Activated naive CD8-positive, alpha-beta T cell treated with anti-CD3 and anti-CD28 coated beads, Interleukin-2, amount 10 ng/mL, durations not matched to agents 7 days and 5 days (primary cell): ENCODE data around the gene PROSER3. TPM values are rescaled to one million over a fixed set of nuclear protein-coding genes. Genes with fewer than 3 reads are reported as not detected.

Experiments used
- ATAC-seq: fragments of 150-1000 bp; cut with Tn5 transposase; one replicate; pipeline ENCODE4 v1.10.0; 2021; ENCODE audit warnings: low read depth, moderate library complexity
- POLR2A ChIA-PET: fragments of 350-600 bp; sonication (Branson Sonifier 250); formaldehyde crosslinking; loops from one replicate; lab custom pipeline; 2021; ENCODE audit warnings: antibody characterized with exemption; lab: Charles Lee
- DNase-seq: peaks from one replicate; pipeline ENCODE4 v3.0.0; 2021
- H3K27ac Mint-ChIP-seq: one replicate; pipeline ENCODE4 v1.8.0; 2022; ENCODE audit warnings: mild to moderate bottlenecking, mixed read lengths
- H3K27me3 Mint-ChIP-seq: one replicate; pipeline ENCODE4 v1.8.0; 2022; ENCODE audit warnings: mild to moderate bottlenecking, moderate library complexity, mixed read lengths
- H3K36me3 Mint-ChIP-seq: one replicate; pipeline ENCODE4 v1.8.0; 2021; ENCODE audit warnings: mild to moderate bottlenecking, mixed read lengths
- H3K4me1 Mint-ChIP-seq: one replicate; pipeline ENCODE4 v1.8.0; 2021; ENCODE audit warnings: mixed read lengths
- H3K4me3 Mint-ChIP-seq: one replicate; pipeline ENCODE4 v1.8.0; 2022; ENCODE audit warnings: mild to moderate bottlenecking, moderate library complexity, mixed read lengths
- H3K9me3 Mint-ChIP-seq: one replicate; pipeline ENCODE4 v1.8.0; 2021; ENCODE audit warnings: mixed read lengths
- total RNA-seq, 2 experiments: library from RNA; stranded (reverse); gene quantifications; one replicate each; pipeline ENCODE4 v1.2.3, GENCODE V29; 2021

PROSER3 gene
- total RNA-seq, 2 experiments from 2014 or later = 53.0 to 59.9 TPM

DNA sequence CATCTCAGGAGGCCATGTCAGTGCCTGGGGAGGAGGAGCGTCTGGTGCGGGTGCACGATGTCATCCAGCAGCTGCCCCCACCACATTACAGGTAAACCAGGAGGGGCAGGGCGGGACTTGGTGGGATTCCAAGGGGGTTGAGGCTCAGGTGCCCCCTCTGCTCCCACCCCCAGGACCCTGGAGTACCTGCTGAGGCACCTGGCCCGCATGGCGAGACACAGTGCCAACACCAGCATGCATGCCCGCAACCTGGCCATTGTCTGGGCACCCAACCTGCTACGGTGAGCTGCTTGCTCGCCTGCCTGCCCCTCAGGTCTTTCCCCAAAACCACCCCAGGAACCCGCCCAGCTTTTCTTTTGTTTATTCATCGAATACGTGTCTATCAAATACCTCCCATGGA, 24.6 kb downstream of the PROSER3 start:
- Mint-ChIP-seq H3K27me3 (no peaks in the 10 kb centered on the region), H3K4me1 (peaks cover 8% of the 10 kb centered on the region), H3K4me3 (no peak overlapping the region), H3K27ac (no peak overlapping the region), H3K36me3 (peaks cover 10% of the 10 kb centered on the region), H3K9me3 (no peaks in the 10 kb centered on the region)
- ATAC-seq = no peak
- no peak for DNase-seq
- POLR2A ChIA-PET = no interaction called here

DNA sequence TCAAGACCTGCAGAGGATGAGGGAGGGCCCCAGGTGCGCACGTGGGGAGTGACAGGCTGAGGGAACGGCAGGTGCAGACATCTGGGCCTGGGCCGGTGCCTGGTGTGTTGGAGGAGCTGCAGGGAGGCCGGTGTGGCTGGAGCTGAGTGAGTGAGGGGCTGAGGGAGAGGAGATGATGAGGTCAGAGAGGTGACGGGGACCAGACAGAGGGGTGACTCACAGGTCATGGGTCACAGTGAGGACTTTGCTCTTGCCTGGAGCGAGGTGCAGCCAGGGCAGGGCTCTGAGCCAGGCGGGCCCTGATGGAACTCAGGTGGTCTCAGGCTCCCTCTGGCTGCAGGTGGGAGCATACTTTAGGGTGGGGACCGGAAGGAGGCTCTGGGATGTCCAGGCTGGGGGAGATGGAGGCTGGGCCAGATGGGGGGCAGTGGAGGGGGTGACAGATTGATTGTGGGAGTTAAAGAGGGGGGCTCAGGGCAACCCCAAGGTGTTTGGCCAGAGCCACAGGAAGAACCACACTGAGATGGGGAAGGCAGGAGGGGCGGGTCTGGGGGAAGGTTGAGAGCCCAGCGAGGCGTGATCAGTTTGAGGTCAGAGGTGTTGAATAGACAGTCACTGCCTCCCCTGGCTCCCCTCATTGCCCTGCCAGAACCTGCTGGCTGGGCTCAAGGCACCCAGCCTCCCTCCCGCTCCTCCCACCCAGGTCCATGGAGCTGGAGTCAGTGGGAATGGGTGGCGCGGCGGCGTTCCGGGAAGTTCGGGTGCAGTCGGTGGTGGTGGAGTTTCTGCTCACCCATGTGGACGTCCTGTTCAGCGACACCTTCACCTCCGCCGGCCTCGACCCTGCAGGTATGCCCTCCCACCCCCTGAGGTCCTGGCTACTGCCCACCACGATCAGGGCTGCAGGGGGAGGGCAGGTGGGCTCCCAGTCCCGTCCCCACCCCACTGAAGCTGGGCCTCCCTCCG, 25.8 kb downstream of the PROSER3 start:
- POLR2A ChIA-PET = no interaction called here
- peaks cover 8% of the 10 kb centered on the region for H3K4me1 Mint-ChIP-seq
- H3K27me3 Mint-ChIP-seq = no peaks in the 10 kb centered on the region
- H3K9me3 Mint-ChIP-seq = no peaks in the 10 kb centered on the region
- no peak for DNase-seq
- H3K27ac Mint-ChIP-seq = no peak overlapping the region
- no peak overlapping the region for H3K4me3 Mint-ChIP-seq
- no peak for ATAC-seq
- H3K36me3 Mint-ChIP-seq = peaks cover 9% of the 10 kb centered on the region

DNA sequence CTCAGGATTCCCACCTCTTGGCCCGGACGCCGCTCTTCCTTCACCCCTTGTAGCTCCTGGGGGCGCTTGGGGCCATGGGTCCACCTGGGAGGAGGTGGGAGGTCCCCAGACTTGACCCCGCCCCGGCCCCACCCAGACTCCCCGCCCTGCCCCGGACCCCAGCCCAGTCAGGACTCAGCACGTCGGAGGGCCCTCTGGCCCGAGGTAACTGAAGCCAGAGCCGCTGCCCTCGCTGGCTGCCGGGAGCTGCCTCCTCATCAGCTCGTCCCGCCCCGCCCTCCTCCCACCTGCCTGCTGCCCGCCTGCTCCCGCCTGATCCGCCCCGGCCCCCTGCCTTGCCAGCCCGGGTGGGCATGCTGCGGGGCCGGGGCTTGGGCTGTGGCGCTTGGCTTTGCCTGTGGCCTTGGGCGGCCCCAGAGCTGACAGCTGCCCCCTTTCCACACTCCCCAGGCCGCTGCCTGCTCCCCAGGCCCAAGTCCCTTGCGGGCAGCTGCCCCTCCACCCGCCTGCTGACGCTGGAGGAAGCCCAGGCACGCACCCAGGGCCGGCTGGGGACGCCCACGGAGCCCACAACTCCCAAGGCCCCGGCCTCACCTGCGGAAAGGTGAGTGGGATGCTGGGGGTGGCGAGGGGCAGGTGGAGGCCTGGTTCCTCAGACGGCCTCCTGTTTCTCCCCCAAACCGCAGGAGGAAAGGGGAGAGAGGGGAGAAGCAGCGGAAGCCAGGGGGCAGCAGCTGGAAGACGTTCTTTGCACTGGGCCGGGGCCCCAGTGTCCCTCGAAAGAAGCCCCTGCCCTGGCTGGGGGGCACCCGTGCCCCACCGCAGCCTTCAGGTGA, 26.7 kb downstream of the PROSER3 start:
- no peak overlapping the region for H3K27ac Mint-ChIP-seq
- no peak overlapping the region for H3K4me3 Mint-ChIP-seq
- peaks cover 9% of the 10 kb centered on the region for H3K36me3 Mint-ChIP-seq
- H3K27me3 Mint-ChIP-seq = no peaks in the 10 kb centered on the region
- DNase-seq = no peak
- peaks cover 6% of the 10 kb centered on the region for H3K4me1 Mint-ChIP-seq
- no peaks in the 10 kb centered on the region for H3K9me3 Mint-ChIP-seq
- POLR2A ChIA-PET = no interaction called here
- ATAC-seq = no peak

DNA sequence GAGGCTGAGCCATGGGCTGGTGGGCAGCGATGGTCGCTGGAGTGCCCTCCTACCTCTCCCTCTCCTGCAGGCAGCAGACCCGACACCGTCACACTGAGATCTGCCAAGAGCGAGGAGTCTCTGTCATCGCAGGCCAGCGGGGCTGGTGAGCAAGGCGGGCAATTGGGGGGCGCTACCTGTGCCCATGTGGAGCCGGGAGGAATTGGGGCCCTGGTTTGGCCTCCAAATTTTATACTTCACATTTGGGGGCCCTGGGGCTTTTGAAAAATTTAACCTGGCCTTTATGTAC, 27.3 kb downstream of the PROSER3 start:
- POLR2A ChIA-PET = interaction anchor here (1.0 kb wide), 1 partner anchor 9 kb away, joined by 3 read pairs; no protein-coding TSS in a partner anchor
- Mint-ChIP-seq H3K27me3 (no peaks in the 10 kb centered on the region), H3K9me3 (no peaks in the 10 kb centered on the region), H3K4me3 (no peak overlapping the region), H3K27ac (no peak overlapping the region), H3K4me1 (peaks cover 6% of the 10 kb centered on the region), H3K36me3 (peaks cover 9% of the 10 kb centered on the region)
- DNase-seq = no peak
- no peak for ATAC-seq

DNA sequence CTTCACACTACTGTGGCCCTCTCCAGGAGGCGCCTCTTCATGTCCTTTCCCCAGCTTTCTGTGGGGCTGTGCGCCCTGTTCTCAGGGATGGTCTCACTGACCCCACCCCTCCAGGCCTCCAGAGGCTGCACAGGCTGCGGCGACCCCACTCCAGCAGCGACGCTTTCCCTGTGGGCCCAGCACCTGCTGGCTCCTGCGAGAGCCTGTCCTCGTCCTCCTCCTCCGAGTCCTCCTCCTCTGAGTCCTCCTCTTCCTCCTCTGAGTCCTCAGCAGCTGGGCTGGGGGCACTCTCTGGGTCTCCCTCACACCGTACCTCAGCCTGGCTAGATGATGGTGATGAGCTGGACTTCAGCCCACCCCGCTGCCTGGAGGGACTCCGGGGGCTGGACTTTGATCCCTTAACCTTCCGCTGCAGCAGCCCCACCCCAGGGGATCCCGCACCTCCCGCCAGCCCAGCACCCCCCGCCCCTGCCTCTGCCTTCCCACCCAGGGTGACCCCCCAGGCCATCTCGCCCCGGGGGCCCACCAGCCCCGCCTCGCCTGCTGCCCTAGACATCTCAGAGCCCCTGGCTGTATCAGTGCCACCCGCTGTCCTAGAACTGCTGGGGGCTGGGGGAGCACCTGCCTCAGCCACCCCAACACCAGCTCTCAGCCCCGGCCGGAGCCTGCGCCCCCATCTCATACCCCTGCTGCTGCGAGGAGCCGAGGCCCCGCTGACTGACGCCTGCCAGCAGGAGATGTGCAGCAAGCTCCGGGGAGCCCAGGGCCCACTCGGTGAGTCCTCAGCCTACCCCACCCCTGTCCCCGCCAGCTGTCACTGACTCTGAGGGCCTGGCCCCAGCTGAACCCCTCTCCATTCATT, 28.6 kb downstream of the PROSER3 start:
- ATAC-seq = no peak
- Mint-ChIP-seq H3K9me3 (no peaks in the 10 kb centered on the region), H3K36me3 (peaks cover 6% of the 10 kb centered on the region), H3K27me3 (no peaks in the 10 kb centered on the region), H3K4me3 (no peak overlapping the region), H3K4me1 (peaks cover 6% of the 10 kb centered on the region), H3K27ac (no peak overlapping the region)
- POLR2A ChIA-PET = interaction anchor here (1.0 kb wide), 1 partner anchor 10 kb away, joined by 3 read pairs; no protein-coding TSS in a partner anchor
- DNase-seq = no peak

DNA sequence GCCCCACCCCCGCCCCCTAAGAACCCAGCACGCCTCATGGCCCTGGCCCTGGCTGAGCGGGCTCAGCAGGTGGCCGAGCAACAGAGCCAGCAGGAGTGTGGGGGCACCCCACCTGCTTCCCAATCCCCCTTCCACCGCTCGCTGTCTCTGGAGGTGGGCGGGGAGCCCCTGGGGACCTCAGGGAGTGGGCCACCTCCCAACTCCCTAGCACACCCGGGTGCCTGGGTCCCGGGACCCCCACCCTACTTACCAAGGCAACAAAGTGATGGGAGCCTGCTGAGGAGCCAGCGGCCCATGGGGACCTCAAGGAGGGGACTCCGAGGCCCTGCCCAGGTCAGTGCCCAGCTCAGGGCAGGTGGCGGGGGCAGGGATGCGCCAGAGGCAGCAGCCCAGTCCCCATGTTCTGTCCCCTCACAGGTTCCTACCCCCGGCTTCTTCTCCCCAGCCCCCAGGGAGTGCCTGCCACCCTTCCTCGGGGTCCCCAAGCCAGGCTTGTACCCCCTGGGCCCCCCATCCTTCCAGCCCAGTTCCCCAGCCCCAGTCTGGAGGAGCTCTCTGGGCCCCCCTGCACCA, 29.3 kb downstream of the PROSER3 start:
- Mint-ChIP-seq H3K4me3 (no peak overlapping the region), H3K27me3 (no peaks in the 10 kb centered on the region), H3K27ac (no peak overlapping the region), H3K4me1 (peaks cover 6% of the 10 kb centered on the region), H3K36me3 (peaks cover 6% of the 10 kb centered on the region), H3K9me3 (no peaks in the 10 kb centered on the region)
- POLR2A ChIA-PET = no interaction called here
- DNase-seq = no peak
- no peak for ATAC-seq

DNA sequence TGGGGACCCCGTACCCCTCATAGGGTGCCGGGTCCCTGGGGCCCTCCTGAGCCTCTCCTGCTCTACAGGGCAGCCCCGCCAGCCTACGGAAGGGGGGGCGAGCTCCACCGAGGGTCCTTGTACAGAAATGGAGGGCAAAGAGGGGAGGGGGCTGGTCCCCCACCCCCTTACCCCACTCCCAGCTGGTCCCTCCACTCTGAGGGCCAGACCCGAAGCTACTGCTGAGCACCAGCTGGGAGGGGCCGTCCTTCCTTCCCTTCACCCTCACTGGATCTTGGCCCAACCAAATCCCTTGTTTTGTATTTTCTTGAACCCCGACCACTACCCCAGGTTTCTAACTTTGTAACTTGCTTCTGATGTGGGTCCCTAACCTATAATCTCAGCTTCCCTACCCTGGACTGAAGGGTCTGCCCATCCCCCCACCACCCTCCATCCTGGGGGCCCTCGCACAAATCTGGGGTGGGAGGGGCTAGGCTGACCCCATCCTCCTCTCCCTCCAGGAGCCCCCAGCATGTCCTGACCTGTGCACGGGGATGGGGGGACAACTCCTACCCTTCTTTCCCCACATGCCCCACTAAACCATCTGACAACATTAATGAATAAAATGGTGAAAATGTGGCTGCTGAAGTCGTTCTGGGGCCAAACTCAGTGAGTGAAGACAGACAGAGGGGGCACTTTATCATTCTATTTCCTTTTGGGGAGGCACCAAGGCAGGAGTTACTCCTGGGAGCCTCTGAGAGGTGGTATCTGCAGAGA, 30.4 kb downstream of the PROSER3 start:
- H3K27me3 Mint-ChIP-seq = no peaks in the 10 kb centered on the region
- POLR2A ChIA-PET = no interaction called here
- no peaks in the 10 kb centered on the region for H3K9me3 Mint-ChIP-seq
- no peak overlapping the region for H3K27ac Mint-ChIP-seq
- ATAC-seq = no peak
- H3K4me1 Mint-ChIP-seq = peaks cover 2% of the 10 kb centered on the region
- H3K4me3 Mint-ChIP-seq = no peak overlapping the region
- no peak for DNase-seq
- no peaks in the 10 kb centered on the region for H3K36me3 Mint-ChIP-seq

DNA sequence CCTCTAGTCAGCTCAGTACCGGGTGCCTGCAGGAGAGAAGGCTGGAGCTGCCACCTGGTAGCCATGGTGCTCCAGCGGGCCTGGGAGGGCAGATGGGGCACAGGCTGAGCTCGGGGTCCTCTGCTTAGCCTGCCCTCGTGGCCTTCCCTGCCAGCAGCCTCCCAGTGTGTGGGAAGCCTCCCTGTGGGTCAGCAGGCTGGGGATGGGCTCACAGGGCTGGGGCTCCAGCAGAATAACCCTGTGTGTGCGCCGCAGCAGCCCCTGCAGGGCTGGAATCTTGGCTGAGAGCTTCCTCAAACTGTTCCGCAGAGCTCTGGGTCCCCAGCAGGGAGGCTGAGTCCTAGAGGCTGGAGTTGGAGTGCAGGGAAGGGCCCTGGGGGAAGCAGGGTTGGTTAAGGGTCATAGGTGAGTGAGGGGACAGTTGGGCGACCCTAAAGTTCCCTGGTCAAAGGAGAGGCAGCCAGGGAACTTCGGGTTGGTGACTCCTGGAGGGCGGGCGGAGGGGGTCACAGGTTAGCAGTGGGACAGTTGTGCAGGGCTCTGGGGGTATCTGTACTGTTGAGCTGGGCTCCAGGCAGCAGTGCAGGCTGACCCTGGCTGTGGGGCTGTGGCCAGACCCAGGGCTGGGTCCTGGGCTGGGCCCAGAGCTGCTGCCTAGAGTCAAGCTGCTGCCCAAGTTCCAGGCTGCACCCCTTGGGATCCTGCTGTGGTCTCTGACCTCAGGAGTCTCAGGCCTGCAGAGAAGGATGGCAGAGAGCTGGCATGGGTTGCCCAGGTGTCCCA, 31.4 kb downstream of the PROSER3 start:
- Mint-ChIP-seq H3K27ac (no peak overlapping the region), H3K36me3 (no peaks in the 10 kb centered on the region), H3K4me1 (no peaks in the 10 kb centered on the region), H3K4me3 (no peak overlapping the region), H3K27me3 (no peaks in the 10 kb centered on the region), H3K9me3 (no peaks in the 10 kb centered on the region)
- DNase-seq (no peak), ATAC-seq (no peak)
- POLR2A ChIA-PET = no interaction called here

DNA sequence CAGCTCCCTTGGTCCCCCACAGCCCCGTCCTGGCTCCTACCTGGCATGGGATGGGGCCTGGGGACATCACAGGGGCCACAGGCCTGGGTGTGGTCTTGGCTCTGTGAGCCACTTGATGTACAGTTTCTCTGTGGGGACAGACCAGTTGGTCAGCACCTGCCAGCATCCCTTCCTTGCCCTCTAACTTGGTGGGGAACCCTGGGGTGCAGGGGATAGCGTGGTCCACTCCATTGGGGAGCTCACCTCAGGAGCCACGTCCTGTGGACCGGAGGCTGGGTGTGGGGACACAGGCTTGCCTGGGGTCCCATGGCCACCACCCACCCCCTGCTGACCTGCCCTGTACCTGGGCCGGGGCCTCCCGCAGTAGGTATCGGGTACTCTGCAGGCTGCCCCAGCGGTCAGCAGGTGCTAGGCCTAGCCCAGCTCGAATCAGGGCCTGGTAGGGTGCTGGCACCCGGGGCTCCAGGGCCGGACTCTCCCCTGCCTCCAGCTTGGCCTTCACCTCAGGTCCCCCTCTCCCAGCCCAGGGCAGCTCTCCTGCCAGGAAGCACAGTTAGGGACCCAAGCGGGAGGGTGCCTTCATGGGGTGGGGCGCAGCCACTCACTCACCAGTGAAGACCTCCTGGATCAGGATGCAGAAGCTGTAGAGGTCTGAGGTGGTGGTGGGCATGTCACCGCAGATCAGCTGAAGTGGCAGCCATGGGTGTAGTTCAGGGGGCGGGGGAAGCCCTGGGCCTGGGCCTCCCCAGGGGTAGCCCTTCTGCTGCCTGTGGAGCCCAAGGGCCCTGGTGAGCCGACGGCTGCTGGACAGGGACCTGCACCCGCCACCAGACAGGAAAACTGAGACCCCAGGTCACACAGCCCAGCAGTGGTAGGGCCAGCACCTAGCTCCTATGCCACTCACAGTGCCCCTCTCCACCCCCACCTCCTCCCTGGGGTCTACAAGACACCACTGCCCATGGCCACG, 32.3 kb downstream of the PROSER3 start:
- DNase-seq = no peak
- no peak overlapping the region for H3K4me3 Mint-ChIP-seq
- H3K4me1 Mint-ChIP-seq = no peaks in the 10 kb centered on the region
- H3K27ac Mint-ChIP-seq = no peak overlapping the region
- no peaks in the 10 kb centered on the region for H3K9me3 Mint-ChIP-seq
- peaks cover 5% of the 10 kb centered on the region for H3K27me3 Mint-ChIP-seq
- POLR2A ChIA-PET = no interaction called here
- ATAC-seq = peak; percentile 11
- no peaks in the 10 kb centered on the region for H3K36me3 Mint-ChIP-seq

DNA sequence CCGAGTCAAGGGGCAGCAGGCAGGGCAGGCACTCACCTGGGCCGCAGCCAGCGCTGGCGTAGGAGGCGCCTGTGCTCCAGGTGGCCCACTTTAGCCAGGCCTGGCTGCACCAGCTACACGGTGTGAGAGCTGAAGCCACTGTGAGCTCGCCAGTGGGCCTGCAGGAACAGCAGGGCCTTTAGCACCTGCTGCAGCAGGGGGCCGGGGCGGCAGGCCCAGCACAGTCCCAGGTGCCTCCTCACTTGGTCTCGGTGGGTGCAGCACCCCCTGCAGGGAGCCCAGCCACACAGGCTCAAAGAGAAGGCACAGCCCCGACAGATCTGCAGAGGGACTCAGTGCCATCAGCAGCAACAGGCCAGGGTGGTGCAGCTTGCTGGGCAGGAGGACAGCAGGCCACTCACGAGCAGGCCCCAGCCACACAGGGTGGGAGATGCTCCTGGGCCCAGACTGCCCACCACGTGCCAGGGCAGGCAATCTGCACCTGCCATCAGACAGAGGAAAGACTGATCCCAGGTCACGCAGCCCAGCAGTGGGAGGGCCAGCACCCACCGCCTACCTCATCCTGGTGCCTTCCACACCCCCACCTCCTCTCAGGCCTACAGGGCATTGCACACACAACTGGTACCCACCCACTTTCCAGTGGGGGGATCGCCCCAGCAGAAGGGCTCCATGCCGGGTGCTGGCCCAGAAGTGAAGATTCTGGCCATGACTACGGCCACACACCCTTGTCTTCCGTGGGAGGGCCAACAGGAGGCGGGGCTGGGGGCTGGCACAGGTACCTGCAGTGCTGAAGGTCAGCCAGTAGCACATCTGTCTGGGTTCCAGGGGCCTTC, 33.2 kb downstream of the PROSER3 start:
- POLR2A ChIA-PET = no interaction called here
- H3K4me3 Mint-ChIP-seq = no peak overlapping the region
- ATAC-seq = peak; percentile 40

More for the DNA sequence above, 33.2 kb downstream of the PROSER3 start:
- H3K9me3 Mint-ChIP-seq = no peaks in the 10 kb centered on the region
- no peak overlapping the region for H3K27ac Mint-ChIP-seq
- H3K27me3 Mint-ChIP-seq = peaks cover 10% of the 10 kb centered on the region
- DNase-seq = no peak
- no peaks in the 10 kb centered on the region for H3K4me1 Mint-ChIP-seq
- H3K36me3 Mint-ChIP-seq = no peaks in the 10 kb centered on the region
